Adipocyte (in vitro differentiated cells): ENCODE measurements around the gene PTPRG.
A peak's percentile ranks its signal among the peaks of the same experiment; 100 is the strongest.

ENCODE experiments used
- DNase-seq: peaks from one replicate; pipeline ENCODE4 v3.0.0-alpha.2; 2015; ENCODE audit warnings: low read depth
- H3K27me3 ChIP-seq: replicated peaks from 2 replicates; pipeline ENCODE4 v1.7.0; 2013; ENCODE audit warnings: mild to moderate bottlenecking, low read length, moderate library complexity; ENCODE audit not compliant: control insufficient read depth, insufficient read depth
- H3K36me3 ChIP-seq: 2 replicates; pipeline ENCODE4 v1.7.0; 2013; ENCODE audit warnings: low read length, mild to moderate bottlenecking, moderate library complexity; ENCODE audit not compliant: control insufficient read depth, insufficient read depth, severe bottlenecking
- H3K4me1 ChIP-seq: 2 replicates; pipeline ENCODE4 v1.7.0; 2013; ENCODE audit warnings: mild to moderate bottlenecking, low read length, moderate library complexity; ENCODE audit not compliant: control insufficient read depth, insufficient read depth
- H3K4me3 ChIP-seq: 2 replicates; pipeline ENCODE4 v1.7.0; 2013; ENCODE audit warnings: mild to moderate bottlenecking, low read length, moderate library complexity
- H3K9ac ChIP-seq: 2 replicates; pipeline ENCODE4 v1.7.0; 2013; ENCODE audit warnings: mild to moderate bottlenecking, low read length, moderate library complexity
- H3K9me3 ChIP-seq: 2 replicates; pipeline ENCODE4 v1.7.0; 2013; ENCODE audit warnings: mild to moderate bottlenecking, low read length, moderate library complexity; ENCODE audit not compliant: control insufficient read depth

The PTPRG gene

GRCh38 chr3:62159056-62159708 is 597.8 kb downstream of the PTPRG start:
- peaks cover 60% of the 10 kb centered on the region for H3K4me1 ChIP-seq
- H3K9me3 ChIP-seq: no peaks in the 10 kb centered on the region
- DNase-seq: no peak
- peaks cover 13% of the 10 kb centered on the region for H3K36me3 ChIP-seq
- H3K9ac ChIP-seq: peak overlapping the region; percentile 76
- peak overlapping the region; percentile 42 for H3K4me3 ChIP-seq
- H3K27me3 ChIP-seq: no peaks in the 10 kb centered on the region

- DNase-seq: no peak
- Histone ChIP-seq H3K36me3 (peaks cover 13% of the 10 kb centered on the region), H3K4me3 (peak overlapping the region; percentile 53), H3K4me1 (peaks cover 59% of the 10 kb centered on the region), H3K9me3 (no peaks in the 10 kb centered on the region), H3K9ac (peak overlapping the region; percentile 80), H3K27me3 (no peaks in the 10 kb centered on the region)
Measured at GRCh38 chr3:62159709-62160092, 598.3 kb downstream of the PTPRG start.

- DNase-seq: no peak
- Histone ChIP-seq H3K4me1 (peaks cover 52% of the 10 kb centered on the region), H3K36me3 (peaks cover 13% of the 10 kb centered on the region), H3K9me3 (no peaks in the 10 kb centered on the region), H3K4me3 (no peak overlapping the region), H3K9ac (no peak overlapping the region), H3K27me3 (no peaks in the 10 kb centered on the region)
Measured at GRCh38 chr3:62161371-62161770, 600.0 kb downstream of the PTPRG start.

GRCh38 chr3:62164196-62164595 is 602.8 kb downstream of the PTPRG start:
- Histone ChIP-seq H3K9me3 (no peaks in the 10 kb centered on the region), H3K36me3 (peaks cover 14% of the 10 kb centered on the region), H3K27me3 (no peaks in the 10 kb centered on the region), H3K4me3 (no peak overlapping the region), H3K4me1 (peaks cover 36% of the 10 kb centered on the region), H3K9ac (no peak overlapping the region)
- no peak for DNase-seq

- H3K27me3 ChIP-seq: no peaks in the 10 kb centered on the region
- no peak overlapping the region for H3K4me3 ChIP-seq
- peaks cover 14% of the 10 kb centered on the region for H3K36me3 ChIP-seq
- no peaks in the 10 kb centered on the region for H3K9me3 ChIP-seq
- no peak overlapping the region for H3K9ac ChIP-seq
- peaks cover 34% of the 10 kb centered on the region for H3K4me1 ChIP-seq
- DNase-seq: no peak
Measured at GRCh38 chr3:62164746-62165145, 603.4 kb downstream of the PTPRG start.

- peaks cover 14% of the 10 kb centered on the region for H3K4me1 ChIP-seq
- no peak overlapping the region for H3K9ac ChIP-seq
- H3K27me3 ChIP-seq: no peaks in the 10 kb centered on the region
- H3K36me3 ChIP-seq: peaks cover 14% of the 10 kb centered on the region
- DNase-seq: no peak
- no peaks in the 10 kb centered on the region for H3K9me3 ChIP-seq
- H3K4me3 ChIP-seq: no peak overlapping the region
Measured at GRCh38 chr3:62167566-62168262, 606.3 kb downstream of the PTPRG start.

GRCh38 chr3:62168356-62168755 is 607.0 kb downstream of the PTPRG start:
- no peaks in the 10 kb centered on the region for H3K27me3 ChIP-seq
- peaks cover 14% of the 10 kb centered on the region for H3K36me3 ChIP-seq
- no peak for DNase-seq
- no peak overlapping the region for H3K4me3 ChIP-seq
- no peak overlapping the region for H3K9ac ChIP-seq
- peaks cover 14% of the 10 kb centered on the region for H3K4me1 ChIP-seq
- no peaks in the 10 kb centered on the region for H3K9me3 ChIP-seq

- Histone ChIP-seq H3K36me3 (peaks cover 26% of the 10 kb centered on the region), H3K9me3 (no peaks in the 10 kb centered on the region), H3K4me1 (peaks cover 8% of the 10 kb centered on the region), H3K27me3 (no peaks in the 10 kb centered on the region), H3K4me3 (no peak overlapping the region), H3K9ac (no peak overlapping the region)
- DNase-seq: no peak
Measured at GRCh38 chr3:62169906-62170660, 608.7 kb downstream of the PTPRG start.

GRCh38 chr3:62171789-62172188 is 610.4 kb downstream of the PTPRG start:
- H3K36me3 ChIP-seq: peaks cover 40% of the 10 kb centered on the region
- no peaks in the 10 kb centered on the region for H3K27me3 ChIP-seq
- H3K9me3 ChIP-seq: no peaks in the 10 kb centered on the region
- peaks cover 8% of the 10 kb centered on the region for H3K4me1 ChIP-seq
- no peak overlapping the region for H3K4me3 ChIP-seq
- DNase-seq: no peak
- H3K9ac ChIP-seq: no peak overlapping the region

- no peak overlapping the region for H3K9ac ChIP-seq
- H3K4me3 ChIP-seq: no peak overlapping the region
- peaks cover 40% of the 10 kb centered on the region for H3K36me3 ChIP-seq
- H3K4me1 ChIP-seq: peaks cover 8% of the 10 kb centered on the region
- H3K9me3 ChIP-seq: no peaks in the 10 kb centered on the region
- no peaks in the 10 kb centered on the region for H3K27me3 ChIP-seq
- no peak for DNase-seq
Measured at GRCh38 chr3:62172199-62172598, 610.8 kb downstream of the PTPRG start.

- H3K36me3 ChIP-seq: peaks cover 32% of the 10 kb centered on the region
- H3K9me3 ChIP-seq: no peaks in the 10 kb centered on the region
- peaks cover 8% of the 10 kb centered on the region for H3K4me1 ChIP-seq
- DNase-seq: no peak
- no peak overlapping the region for H3K9ac ChIP-seq
- H3K4me3 ChIP-seq: no peak overlapping the region
- no peaks in the 10 kb centered on the region for H3K27me3 ChIP-seq
Measured at GRCh38 chr3:62173939-62174515, 612.7 kb downstream of the PTPRG start.
